NCI-H1092 (cell line): Measurements from ENCODE around the gene CLEC17A.
"Not testable (repeated sequence)": the region's sequence is repeated elsewhere in the genome, so short reads cannot be mapped to it uniquely, and the experiment has no call there.

Source experiments
- DNase-seq: peaks from one replicate; lab custom pipeline; 2025; lab: John Stamatoyannopoulos, UW

CLEC17A gene

GRCh38 chr19:14580623-14581237 lies 2.2 kb upstream of the CLEC17A start:
- no peak for DNase-seq

- DNase-seq, result not testable (repeated sequence)
These were observed 1.5 kb downstream of the CLEC17A start for GRCh38 chr19:14584372-14584771.

DNA sequence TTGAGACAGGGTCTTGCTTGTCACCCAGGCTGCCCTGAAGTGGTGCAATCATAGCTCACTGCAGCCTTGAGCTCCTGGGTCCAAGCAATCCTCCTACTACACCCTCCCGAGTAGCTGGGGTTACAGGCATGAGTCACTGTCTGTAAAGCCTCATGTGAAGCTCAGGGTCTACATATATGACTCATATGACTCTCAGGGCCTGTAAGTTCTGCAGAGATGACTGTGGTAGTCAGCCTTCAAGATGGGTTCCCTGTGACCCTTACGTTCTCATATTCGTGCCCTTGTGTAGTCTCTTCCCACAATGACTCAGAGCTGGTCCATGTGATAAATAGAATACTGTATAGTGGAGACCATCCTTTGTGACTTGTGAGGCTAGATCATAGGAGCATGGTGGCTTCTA lies 2.3 kb downstream of the CLEC17A start:
- DNase-seq, result not testable (repeated sequence)

DNA sequence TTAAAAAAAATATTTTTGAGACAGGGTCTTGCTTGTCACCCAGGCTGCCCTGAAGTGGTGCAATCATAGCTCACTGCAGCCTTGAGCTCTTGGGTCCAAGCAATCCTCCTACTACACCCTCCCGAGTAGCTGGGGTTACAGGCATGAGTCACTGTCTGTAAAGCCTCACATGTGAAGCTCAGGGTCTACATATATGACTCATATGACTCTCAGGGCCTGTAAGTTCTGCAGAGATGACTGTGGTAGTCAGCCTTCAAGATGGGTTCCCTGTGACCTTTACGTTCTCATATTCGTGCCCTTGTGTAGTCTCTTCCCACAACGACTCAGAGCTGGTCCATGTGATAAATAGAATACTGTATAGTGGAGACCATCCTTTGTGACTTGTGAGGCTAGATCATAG lies 6.5 kb downstream of the CLEC17A start:
- not testable (repeated sequence) for DNase-seq

GRCh38 chr19:14595558-14595957 lies 12.7 kb downstream of the CLEC17A start:
- DNase-seq, result no peak

GRCh38 chr19:14599548-14600147 lies 16.8 kb downstream of the CLEC17A start:
- no peak for DNase-seq

DNA sequence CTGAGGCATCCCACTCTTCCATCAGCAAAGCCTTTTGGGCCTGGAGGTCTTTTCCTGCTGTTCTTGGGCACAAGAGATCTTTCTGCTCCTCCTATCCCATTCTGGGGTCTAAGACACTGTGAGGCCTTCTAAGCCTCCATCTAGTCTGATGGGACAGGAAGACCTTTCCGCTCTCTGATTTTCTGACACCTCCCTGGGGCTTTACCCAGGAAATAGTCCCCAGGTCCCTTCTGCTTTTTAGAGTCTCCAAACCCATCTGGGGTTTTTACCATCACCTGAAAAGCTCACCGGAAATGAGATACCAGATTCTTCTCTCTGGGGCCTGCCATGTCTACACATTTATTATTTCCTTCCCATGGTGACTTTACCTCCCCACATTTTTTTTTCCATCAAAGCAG lies 21.1 kb downstream of the CLEC17A start:
- DNase-seq, result no peak

DNA sequence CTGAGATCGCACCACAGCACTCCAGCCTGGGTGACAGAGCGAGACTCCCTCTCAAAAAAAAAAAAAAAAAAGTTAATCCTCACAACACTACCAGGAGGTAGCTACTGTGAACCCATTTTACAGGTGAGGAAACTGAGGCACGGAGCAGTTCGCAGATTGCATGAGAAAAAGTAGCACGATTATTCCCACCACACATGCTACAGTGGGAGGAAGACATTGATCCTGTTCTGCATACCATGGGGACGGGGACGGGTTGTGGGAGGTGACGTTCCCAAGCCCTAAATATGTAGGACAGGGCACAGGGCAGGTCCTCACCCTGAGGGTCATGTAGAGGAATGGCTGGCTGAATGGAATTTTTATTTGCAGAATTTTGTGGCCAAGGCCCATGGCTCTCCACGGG lies 23.7 kb downstream of the CLEC17A start:
- DNase-seq, result no peak

DNA sequence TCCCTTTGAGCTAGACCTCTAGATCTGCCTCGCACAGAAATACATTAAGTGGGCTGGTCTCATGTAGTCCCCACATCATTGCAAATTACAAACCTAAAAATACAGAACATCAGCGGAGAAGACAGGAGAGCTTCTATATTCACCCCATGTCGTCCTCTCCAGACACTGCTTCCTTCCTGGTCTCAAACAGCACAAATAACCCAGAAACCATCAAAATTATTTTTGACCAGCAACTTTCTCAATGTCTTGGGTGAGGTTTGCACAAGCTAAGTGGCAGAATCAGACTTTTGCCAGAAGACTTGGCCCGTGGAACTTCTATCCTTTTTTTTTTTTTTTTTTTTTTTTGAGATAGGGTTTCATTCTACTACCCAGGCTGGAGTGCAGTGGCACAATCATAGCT lies 28.2 kb downstream of the CLEC17A start:
- no peak for DNase-seq

DNA sequence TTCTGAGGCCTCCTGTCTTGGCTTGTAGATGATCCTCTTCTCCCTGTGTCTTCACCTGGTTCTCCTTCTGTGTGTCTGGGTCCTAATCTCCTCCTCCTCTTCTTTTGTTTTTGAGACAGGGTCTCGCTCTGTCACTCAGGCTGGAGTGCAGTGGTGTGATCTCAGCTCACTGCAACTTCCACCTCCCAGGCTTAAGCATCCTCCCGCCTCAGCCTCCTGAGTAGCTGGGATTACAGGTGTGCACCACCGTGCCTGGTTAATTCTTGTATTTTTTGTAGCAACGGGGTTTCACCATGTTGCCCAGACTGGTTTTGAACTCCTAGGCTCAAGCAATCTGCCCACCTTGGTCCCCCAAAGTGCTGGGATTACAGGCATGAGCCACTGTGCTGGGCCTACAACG lies 29.4 kb downstream of the CLEC17A start:
- DNase-seq, result not testable (repeated sequence)

- DNase-seq, result no peak
These were observed 29.8 kb downstream of the CLEC17A start for GRCh38 chr19:14612657-14613056.

DNA sequence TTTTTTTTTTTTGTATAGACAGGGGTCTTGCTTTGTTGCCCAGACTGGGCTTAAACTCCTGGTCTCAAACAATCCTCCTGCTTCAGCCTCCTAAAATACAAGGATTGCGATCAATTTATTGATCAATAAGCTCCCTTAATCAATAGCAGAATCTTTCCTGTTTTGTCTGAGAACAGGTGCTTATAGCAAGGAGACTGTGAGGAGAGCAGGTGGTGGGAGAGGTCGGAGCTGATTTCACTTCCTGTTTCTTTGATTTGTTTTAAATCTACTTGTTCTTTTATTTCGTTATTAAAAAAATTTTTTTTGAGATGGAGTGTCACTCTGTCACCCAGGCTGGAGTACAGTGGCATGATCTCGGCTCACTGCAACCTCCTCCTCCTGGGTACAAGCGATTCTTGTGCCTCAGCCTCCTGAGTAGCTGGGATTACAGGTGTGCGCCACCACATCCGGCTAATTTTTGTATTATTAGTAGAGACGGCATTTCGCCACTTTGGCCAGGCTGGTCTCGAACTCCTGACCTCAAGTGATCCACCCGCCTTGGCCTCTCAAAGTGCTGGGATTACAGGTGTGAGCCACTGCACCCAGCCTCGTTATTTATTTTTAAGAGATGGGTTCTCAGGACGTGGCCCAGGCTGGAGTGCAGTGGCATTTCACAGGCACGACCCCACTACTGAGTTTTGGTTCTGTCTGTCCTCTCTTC lies 30.7 kb downstream of the CLEC17A start:
- DNase-seq, result not testable (repeated sequence)

DNA sequence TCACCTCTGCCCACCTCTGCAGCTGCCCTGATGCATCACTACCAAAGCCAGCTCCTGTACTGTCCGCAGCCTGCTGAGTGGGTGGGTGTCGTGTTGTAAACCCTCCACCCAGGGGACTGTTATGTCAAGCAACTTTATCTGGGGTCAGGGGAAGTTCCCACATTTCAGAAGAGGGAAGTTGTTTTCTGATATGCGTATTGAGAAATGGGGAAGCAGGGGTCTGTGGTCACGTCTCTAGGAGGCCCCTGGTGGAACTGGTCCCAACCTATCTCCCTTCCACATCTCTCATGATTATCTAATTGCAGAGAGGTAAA lies 31.2 kb downstream of the CLEC17A start:
- no peak for DNase-seq

- no peak for DNase-seq
These were observed 32.7 kb downstream of the CLEC17A start for GRCh38 chr19:14615623-14616022.

GRCh38 chr19:14616407-14616806 lies 33.5 kb downstream of the CLEC17A start:
- DNase-seq, result no peak

GRCh38 chr19:14619404-14619803 lies 36.5 kb downstream of the CLEC17A start:
- DNase-seq, result no peak

DNA sequence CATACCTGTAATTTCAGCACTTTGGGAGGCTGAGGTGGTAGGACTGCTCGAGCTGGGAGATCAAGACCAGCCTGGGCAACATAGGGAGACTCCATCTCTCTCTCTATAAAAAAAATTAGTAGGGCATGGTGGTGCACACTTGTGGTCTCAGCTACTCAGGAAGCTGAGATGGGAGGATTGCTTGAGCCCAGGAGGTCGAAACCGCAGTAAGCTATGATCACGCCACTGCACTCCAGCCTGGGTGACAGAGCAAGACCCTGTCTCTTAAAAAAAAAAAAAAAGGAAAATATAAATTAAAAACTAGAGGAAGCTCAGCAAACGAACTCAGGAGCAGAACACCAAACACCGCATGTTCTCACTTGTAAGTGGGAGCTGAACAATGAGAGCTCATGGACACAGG lies 41.6 kb downstream of the CLEC17A start:
- not testable (repeated sequence) for DNase-seq

DNA sequence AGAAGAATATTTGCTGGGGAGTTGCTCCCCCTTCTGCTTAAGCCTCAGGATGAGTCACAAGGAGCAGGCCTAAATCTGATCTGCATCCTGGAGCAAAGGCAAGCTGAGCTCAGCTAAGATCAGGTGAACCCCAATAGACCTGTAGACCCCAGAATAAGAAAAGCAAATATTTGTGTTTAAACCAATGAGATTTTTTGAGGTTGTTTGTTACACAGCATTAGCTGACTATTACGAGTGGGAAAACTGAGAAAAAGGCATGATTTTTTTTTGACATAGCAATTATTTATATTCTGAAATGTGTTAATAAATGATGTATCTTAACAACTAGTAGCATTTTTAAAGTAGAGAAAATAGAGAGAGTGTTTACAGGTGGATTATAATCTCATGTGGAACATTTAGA lies 46.7 kb downstream of the CLEC17A start:
- DNase-seq, result no peak

DNA sequence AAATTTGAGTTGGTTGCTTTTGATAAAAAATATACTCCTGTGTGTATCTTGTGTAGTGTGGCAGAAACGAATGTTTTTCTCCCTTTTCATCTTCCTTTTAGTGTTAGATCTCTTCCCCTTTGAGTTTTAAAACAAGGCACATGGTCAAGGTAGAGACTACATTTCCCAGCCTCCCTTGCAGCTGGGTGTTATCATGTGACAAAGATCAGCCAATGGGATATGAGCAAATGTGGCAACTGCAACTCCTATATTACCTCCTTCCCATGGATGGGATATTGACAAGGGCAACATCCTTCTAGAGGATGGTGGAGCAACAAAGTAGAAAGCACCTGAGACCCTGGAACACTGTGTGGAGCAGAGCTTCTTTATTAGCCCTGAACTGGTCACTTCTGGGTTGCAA lies 49.4 kb downstream of the CLEC17A start:
- DNase-seq, result no peak

GRCh38 chr19:14639536-14640277 lies 56.8 kb downstream of the CLEC17A start:
- no peak for DNase-seq

GRCh38 chr19:14648506-14648905 lies 65.6 kb downstream of the CLEC17A start:
- DNase-seq, result no peak

GRCh38 chr19:14649020-14649419 lies 66.1 kb downstream of the CLEC17A start:
- DNase-seq, result no peak

DNA sequence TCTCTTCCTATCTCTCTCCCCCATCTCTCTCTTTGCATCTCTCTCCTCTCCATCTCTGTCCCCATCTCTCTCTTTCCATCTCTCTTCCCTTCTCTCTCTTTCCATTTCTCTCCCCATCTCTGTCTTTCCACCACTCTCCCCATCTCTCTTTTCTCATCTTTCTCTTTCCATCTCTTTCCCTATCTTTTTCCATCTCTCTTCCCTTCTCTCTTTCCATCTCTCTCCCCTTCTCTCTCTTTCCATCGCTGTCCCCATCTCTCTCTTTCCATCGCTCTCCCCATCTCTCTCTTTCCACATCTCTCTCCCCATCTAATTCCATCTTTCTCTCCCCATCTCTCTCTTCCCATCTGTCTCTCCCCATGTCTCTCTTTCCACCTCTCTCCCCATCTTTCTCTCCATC lies 67.3 kb downstream of the CLEC17A start:
- no peak for DNase-seq
